ENCODE measurements around the gene CLN3. TPM values are rescaled to one million over a fixed set of nuclear protein-coding genes. Genes with fewer than 3 reads are reported as not detected.
"Not testable (repeated sequence)": the region's sequence is repeated elsewhere in the genome, so short reads cannot be mapped to it uniquely, and the experiment has no call there.

CLN3 gene
- total RNA-seq, 1 experiment from 2014 or later = 17.7 TPM

DNA sequence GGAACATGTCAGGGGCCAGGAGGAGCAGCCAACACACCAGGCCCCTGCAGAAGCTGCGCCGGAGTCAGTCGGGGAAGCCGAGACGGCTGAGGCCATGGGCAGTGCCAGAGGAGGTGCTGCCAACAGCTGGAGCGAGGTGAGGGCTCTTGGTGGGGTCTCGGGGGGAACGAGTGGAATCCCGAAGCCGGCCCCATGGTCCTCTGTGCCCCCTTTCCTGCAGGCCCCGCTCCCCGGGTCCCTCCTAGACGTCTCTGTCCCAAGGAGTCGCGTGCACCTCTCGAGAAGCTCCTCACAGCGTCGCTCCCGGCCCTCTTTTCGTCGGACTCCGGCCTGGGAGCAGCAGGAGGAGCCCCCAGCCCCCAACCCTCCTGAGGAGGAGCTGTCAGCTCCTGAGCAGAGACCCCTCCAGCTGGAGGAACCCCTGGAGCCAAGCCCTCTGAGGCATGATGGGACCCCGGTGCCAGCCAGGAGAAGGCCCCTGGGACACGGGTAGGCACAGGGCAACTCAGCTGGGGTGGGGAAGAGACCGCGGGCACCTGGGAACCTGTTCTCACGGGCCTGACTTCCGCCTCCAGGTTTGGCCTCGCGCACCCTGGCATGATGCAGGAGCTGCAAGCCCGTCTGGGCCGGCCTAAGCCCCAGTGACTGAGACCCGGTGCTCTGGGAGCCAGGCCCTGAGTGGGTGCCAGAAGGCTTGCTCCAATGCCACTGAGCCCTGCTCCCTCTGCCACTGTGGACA lies 6.2 kb upstream of the CLN3 start:
- no peak for DNase-seq (ENCODE audit: low read depth, low spot score)
- in situ Hi-C loops (cut with HindIII; ENCODE audit: low pct_unique_long_range_greater_than_20kb, low sequenced_read_pairs) = no loop called here

DNA sequence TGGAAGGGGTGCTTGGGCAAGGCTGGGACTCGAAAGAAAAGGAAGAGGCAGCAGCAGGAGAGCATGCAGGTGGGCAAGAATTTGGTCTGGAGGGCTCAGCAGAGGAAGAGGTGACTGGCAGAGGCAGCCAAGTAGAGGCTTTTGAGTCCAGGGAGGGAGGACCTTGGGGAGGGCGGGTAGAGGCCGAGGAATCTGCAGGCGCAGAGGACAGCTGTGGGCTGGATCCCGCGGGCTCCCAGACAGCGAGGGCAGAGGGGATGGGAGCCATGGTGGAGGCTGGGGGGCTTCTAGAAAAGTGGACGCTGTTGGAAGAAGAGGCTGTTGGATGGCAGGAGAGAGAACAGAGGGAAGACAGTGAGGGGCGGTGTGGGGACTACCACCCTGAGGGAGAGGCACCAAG lies 5.5 kb upstream of the CLN3 start:
- in situ Hi-C loops (cut with HindIII; ENCODE audit: low pct_unique_long_range_greater_than_20kb, low sequenced_read_pairs) = no loop called here
- DNase-seq (ENCODE audit: low read depth, low spot score) = no peak

DNA sequence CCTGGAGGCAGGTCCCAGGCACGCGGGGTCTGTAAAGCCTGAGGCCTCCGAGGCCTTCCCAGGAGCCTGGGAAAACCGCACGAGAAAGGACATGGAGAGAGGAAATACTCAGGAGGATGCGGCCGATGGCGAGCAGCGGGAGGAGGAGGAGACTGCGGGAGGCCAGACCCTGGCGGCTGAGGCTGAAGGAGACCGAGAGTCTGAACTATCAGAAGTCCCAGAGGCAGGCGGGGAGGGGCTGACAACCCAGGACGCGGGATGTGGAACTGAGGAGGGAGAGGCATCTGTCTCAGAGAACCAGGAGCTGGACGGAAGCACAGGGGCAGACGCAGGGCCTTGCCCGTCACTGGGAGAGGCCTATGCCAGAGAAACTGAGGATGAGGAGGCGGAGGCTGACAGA lies 5.0 kb upstream of the CLN3 start:
- in situ Hi-C loops (cut with HindIII; ENCODE audit: low pct_unique_long_range_greater_than_20kb, low sequenced_read_pairs) = no loop called here
- DNase-seq (ENCODE audit: low read depth, low spot score) = no peak

DNA sequence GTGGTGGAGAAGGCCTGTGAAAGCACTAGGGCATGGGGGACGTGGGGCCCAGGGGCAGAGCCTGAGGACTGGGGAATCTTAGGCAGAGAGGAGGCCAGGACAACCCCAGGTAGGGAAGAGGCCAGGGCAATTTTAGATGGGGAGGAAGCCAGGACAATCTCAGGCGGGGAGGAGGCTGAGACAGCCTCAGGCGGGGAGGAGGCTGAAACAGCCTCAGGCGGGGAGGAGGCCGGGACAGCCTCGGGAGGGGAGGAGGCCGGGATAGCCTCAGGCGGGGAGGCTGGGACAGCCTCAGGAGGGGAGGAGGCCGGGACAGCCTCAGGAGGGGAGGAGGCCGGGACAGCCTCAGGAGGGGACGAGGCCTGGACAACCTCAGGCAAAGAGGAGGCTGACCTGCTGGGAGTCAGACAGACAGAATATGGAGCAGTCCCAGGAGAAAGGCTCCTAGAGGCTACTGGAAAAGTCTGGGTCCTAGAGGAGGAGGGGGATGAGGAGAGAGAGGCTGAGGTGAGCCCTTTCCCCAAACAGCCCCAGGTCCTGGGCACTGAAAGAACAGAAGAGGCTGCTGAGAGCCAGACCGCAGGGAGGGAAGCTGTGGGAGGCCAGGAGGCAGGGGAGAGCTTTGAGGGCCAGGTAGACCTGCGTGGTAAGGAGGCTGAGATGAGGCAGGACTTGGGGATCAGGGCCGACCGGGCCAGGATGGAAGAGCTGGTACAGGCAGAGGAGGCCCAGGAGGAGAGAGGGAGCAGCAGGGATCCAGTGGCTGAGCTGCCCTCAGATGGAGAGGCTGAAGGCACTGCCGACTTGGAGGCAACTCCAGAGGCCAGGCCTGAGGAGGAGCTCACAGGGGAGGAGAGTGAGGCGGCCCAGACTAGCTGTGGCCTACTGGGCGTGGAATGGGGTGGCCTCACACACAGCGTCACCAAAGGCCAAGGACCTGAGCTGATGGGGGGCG lies 4.2 kb upstream of the CLN3 start:
- in situ Hi-C loops (cut with HindIII; ENCODE audit: low pct_unique_long_range_greater_than_20kb, low sequenced_read_pairs) = no loop called here
- no peak for DNase-seq (ENCODE audit: low read depth, low spot score)

DNA sequence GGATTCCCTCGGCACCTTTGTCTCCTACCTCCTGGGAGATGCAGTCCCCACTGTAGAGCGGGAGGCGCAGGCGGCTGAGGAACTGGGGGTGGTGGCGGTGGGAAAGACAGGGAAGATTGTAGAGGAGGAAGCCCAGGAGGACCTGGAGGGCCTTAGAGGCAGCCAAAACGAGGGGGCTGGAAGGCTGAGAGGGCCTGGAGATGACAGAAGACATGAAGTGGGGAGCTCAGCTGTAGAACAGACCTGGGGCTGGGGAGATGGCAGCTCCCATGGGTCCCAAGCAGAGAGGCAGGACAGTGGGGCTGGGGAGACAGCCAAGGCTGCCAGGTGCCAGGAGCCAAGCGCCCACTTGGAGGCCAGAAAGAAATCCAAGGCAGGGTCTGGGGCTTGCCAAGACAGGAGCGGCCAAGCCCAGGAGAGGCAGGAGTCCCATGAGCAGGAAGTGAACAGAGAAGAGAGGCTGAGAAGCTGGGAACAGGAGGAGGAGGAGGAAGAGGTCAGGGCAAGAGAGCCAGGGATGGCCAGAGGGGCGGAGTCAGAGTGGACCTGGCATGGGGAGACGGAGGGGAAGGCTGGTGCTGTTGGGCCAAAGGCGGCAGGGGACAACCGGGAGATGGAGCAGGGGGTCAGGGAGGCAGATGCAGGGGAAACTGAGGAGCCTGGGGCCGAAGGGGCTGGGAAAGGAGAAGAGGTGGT lies 3.4 kb upstream of the CLN3 start:
- DNase-seq (ENCODE audit: low read depth, low spot score) = no peak
- in situ Hi-C loops (cut with HindIII; ENCODE audit: low pct_unique_long_range_greater_than_20kb, low sequenced_read_pairs) = no loop called here

DNA sequence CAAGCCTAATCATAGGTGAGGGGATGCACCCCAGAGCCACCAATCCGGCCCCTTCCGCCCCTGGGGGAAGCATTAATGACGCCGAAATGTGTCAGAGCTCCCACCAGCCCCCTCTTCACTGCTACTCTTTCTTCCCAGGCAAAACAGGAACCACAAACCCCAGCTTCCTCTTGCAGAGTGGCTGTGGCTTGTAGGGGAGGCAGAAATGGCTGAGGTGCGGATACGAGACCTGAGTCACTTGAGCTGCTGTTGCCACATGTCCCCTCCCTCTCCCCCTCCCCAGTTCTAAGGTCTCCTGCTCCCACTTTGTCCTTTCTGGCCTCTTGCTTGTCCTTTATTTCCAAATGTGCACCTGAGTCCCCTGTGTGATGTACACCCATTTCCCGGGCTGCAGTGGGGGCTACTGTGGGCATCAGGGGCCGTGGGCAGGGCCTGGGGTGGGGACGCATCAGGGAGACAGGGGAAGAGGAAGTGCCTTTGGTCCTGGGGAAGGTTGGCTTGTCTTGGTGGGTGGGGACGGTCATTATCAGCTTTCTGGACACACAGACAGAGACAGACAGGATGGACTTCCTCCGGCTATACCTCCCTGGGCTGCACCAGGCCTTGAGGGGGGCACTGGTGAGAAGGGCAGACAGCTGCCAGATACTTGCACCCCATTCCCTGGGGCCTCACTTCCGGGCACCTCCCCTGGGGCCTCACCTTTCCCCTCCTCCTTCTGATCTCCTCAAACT lies 2.4 kb upstream of the CLN3 start, which contains the start of gene APOBR:
Gene APOBR (plus strand): TSS at position 523 of the 731 bp plus-strand sequence. CDS start 39 bp downstream, at position 562.
- in situ Hi-C loops (cut with HindIII; ENCODE audit: low pct_unique_long_range_greater_than_20kb, low sequenced_read_pairs) = no loop called here
- no peak for DNase-seq (ENCODE audit: low read depth, low spot score)

DNA sequence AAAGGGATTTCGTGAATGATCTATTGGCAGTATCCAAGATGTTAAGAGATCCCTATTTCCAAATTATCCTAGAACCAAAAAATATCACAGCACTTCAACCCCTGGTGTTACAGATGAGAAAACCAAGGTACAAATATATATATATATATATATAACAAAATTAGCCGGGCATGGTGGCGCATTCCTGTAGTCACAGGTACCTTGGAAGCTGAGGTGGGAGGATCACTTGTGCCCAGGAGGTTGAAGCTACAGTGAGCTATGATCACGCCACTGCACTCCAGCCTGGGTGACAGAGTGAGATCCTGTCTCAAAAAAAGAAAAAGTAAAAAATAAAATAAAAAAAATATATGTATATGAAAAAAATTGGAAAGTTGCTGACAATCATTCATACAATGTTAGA lies 637 bp upstream of the CLN3 start:
- in situ Hi-C loops (cut with HindIII; ENCODE audit: low pct_unique_long_range_greater_than_20kb, low sequenced_read_pairs) = no loop called here
- DNase-seq (ENCODE audit: low read depth, low spot score) = no peak

DNA sequence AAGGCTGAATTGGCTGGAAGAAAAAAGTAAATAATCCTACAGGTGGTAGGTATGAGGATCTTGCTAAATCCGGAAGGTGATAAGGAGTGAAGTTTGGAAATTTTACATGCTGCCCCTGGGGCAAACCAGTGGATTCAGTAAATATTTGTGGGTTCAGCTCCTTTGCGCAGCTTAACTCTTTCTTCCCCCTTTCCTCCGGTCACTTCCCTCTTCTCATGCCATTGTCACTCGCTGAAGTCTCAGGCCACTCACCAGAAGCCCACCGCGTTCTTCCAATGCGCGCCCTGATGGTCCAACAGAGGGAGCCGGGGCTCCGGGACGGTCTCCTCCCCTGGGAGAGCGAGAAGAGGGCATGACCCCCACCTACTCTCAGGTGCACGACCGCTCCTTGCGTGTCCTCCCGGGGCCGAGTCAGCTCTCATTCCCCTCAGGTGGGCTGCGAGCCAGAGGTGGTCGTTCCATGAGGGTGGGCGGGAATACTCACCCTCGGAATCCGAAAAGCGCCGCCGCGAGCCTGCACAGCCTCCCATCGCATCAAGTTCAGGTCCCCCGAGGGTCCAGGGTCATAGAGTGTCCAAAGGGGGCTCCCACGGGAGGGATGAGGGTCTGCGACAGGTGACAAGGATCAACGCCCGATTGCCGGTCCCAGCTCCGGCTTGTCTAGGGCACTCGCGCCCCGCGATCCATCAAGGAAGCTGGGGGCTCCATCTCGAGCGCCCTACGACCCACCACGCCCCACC lies 474 bp downstream of the CLN3 start:
- in situ Hi-C loops (cut with HindIII; ENCODE audit: low pct_unique_long_range_greater_than_20kb, low sequenced_read_pairs) = no loop called here

DNA sequence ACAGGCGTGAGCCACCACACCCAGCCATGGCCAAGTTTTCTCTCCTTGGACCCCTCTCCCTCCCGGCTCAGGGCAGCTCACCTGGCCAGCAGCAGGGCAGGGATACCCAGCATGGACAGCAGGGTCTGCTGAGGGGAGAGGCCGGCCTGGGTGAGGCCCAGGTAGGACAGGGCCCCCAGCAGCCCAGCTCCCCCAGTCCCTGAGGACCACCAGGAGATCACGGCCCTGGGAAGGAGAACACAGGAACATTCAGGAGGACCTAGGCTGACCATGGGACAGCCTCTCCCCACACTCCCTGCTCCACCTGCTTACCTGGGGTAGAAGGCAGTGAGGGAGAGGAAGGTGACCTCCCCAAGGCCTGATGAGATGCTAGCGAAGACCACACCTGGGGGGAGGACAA lies 5.6 kb downstream of the CLN3 start:
- DNase-seq (ENCODE audit: low read depth, low spot score) = no peak
- in situ Hi-C loops (cut with HindIII; ENCODE audit: low pct_unique_long_range_greater_than_20kb, low sequenced_read_pairs) = no loop called here

More for the DNA sequence above, 474 bp downstream of the CLN3 start:
- peak; percentile 32 for DNase-seq (ENCODE audit: low read depth, low spot score)

DNA sequence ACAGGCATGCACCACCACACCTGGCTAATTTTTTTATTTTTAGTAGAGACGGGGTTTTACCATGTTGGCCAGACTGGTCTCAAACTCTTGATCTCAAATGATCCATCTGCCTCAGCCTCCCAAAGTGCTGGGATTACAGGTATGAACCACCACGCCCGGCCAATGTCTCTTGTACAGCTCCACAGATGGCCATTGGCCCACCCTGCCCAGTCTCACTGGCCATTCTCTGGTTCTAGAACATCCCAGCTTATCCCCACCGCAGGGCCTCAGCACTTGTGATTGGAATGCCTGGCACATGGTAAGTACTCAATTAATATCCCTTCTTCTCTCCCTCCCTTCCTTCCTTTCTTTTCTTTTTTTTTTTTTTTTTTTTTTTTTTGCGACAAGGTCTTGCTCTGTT lies 8.5 kb downstream of the CLN3 start:
- DNase-seq (ENCODE audit: low read depth, low spot score); in situ Hi-C loops (cut with HindIII; ENCODE audit: low pct_unique_long_range_greater_than_20kb, low sequenced_read_pairs): not testable (repeated sequence)

DNA sequence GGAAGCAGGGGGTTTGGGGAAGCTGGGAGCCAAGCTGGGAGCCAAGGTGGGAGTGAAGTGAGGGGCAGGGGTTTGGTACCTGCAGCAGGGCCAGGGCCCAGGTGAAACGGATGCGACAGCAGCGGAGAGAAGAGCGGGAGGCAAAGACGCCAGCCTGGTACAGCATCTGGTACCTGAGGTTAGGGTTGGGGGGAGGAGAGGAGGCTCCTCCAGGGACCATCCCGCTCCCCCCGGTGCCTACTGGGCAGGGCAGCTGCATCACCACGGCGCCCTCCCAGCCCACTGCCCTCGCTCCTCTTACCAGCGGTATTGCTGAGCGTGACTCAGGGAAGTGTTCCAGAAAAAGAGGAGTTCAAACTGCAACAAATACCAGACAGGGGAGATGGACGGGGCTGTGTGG lies 9.8 kb downstream of the CLN3 start:
- no peak for DNase-seq (ENCODE audit: low read depth, low spot score)
- in situ Hi-C loops (cut with HindIII; ENCODE audit: low pct_unique_long_range_greater_than_20kb, low sequenced_read_pairs) = no loop called here

DNA sequence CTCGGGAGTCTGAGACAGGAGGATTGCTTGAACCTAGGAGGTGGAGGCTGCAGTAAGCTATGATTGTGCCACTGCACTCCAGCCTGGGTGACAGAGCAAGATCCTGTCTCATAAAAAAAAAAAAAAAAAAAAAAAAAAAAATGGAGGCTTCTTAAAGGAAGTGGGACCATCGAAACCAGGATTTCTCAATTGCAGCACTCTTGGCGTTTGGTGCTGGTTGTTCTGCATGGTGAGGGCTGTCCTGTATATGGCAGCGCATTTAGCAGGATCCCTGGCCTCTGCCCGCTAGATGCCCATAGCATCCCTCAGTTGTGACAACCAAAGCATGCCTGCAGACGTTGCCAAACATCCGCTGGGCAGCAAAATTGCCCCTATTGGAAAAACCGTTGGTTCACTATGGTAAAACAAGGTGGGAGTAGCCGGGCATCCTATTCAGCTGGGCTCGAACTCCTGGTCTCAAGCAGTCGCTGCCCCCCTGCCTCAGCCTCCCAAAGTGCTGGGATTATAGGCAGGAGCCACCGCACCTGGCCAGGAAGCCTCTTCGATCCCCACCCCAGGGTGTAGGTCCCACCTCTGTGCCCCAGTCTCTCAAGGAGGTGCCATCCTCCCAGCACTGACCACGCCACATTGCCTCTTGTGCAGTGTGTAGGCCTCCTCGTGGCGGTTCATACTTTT lies 13.2 kb downstream of the CLN3 start:
- no peak for DNase-seq (ENCODE audit: low read depth, low spot score)
- in situ Hi-C loops (cut with HindIII; ENCODE audit: low pct_unique_long_range_greater_than_20kb, low sequenced_read_pairs) = no loop called here

DNA sequence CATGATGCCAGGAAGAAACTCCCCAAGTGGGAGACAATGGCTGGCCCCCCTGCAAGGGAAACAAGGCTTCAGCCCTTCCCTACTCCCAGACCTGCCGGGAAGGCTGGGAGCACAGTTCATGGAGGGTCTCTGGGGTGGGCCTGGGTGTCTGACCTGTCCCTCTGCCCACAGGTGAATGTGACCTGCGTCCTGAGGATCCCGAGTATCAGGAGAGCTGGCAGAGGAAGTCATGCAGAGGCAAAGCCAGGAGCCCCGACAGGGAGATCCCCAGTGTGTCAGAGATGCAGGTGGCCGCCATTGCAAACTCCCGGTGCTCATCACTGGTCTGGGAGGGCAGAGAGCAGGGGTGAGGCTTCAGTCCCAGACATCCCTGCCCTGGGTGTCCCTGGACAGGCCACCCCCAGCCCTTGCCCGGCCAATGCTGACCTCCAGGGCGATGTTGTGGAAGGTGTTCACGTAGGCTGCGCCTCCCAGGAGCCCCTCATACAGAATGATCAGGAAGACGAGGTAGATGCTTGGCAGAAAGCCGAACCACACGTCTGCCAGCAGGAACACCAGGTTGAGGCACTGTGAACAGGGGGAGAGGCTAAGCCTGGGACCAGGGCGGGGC lies 14.5 kb downstream of the CLN3 start:
- in situ Hi-C loops (cut with HindIII; ENCODE audit: low pct_unique_long_range_greater_than_20kb, low sequenced_read_pairs) = no loop called here
- DNase-seq (ENCODE audit: low read depth, low spot score) = no peak

DNA sequence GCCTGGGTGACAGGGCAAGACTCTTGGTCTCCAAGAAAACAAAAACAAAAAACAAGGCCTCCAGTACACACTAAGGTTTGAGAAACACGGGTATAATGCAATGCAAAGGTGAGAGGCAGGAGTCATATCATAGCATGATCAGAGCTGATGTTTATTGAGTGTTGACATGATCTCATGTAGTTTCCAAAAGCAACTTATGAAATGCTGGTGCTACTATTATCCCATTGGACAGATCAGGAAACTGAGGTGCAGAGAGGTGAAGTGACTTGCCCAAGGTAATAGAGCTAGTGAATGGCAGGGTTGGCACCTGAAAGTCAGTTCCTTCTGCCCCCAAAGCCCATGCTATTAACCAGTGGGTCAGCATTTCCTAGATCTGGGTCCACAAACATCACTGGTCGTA lies 16.7 kb downstream of the CLN3 start:
- in situ Hi-C loops (cut with HindIII; ENCODE audit: low pct_unique_long_range_greater_than_20kb, low sequenced_read_pairs) = no loop called here
- DNase-seq (ENCODE audit: low read depth, low spot score) = no peak

DNA sequence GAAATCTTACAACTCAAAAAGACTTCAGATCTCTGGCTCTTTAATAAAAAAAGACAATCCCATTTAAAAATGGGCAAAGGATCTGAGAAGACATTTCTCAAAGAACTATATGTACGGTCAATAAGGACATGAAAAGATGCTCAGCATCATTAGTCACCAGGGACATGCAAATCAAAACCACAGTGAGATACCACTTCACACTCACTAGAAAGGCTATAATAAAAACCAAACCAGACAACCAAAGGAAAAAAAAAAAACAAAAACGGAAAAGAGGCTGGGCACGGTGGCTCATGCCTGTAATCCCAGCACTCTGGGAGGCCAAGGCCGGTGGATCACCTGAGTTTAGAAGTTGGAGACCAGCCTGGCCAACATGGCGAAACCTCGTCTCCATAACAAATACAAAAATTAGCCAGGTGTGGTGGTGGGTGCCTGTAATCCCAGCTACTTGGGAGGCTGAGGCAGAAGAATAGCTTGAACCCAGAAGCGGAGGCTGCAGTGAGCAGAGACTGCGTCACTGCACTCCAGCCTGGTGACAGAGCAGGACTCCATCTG lies 18.1 kb downstream of the CLN3 start:
- no peak for DNase-seq (ENCODE audit: low read depth, low spot score)
- in situ Hi-C loops (cut with HindIII; ENCODE audit: low pct_unique_long_range_greater_than_20kb, low sequenced_read_pairs) = no loop called here

DNA sequence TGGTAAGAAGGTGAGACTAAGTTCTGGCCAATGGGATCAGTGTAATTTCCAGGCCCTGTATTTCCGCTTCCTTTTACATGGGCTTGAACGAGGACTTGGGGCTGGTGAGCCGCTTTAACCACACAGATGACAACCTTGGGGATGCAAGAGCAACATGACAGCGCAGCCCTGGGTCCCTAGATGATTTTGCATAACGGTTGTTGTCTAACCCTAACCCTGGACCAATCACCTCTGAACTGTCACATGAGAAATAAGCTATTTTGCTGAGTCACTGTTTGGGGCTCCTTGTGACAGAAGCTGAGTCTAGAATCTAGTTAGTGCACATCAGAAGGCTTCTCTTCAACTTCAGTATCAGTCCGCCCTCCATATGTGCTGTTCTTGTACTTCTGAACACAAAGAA lies 44.8 kb downstream of the CLN3 start:
- DNase-seq (ENCODE audit: low read depth, low spot score); in situ Hi-C loops (cut with HindIII; ENCODE audit: low pct_unique_long_range_greater_than_20kb, low sequenced_read_pairs): not testable (repeated sequence)
